ENCODE results near the gene PTPRE. TPM values are rescaled to one million over a fixed set of nuclear protein-coding genes. Genes with fewer than 3 reads are reported as not detected.

The PTPRE gene
- total and polyA plus RNA-seq, 8 donors, result 6.8 to 88.7 (median 9.3) TPM

GRCh38 chr10:128028508-128029289 lies 121.8 kb downstream of the PTPRE start:
- TF ChIP-seq CTCF (IDR thresholded peaks at IDR 0.05), result no peak
- Histone ChIP-seq H3K36me3 (peaks cover 0 to 20% of the 10 kb centered on the region in 2 donors), H3K27me3 (no peaks in the 10 kb centered on the region), H3K4me3 (no peak overlapping the region), H3K27ac (no peak overlapping the region), H3K9me3 (no peaks in the 10 kb centered on the region), H3K4me1 (peaks cover 0 to 2% of the 10 kb centered on the region in 2 donors)
- DNase-seq (peak in 1 of 4 donors; percentile 15), ATAC-seq (no peak)
- intact Hi-C loops (cut with DNase I), result no loop called here

GRCh38 chr10:128029290-128029651 lies 122.4 kb downstream of the PTPRE start:
- Histone ChIP-seq H3K27me3 (no peaks in the 10 kb centered on the region), H3K4me3 (no peak overlapping the region), H3K27ac (no peak overlapping the region), H3K9me3 (no peaks in the 10 kb centered on the region), H3K4me1 (peaks cover 0 to 2% of the 10 kb centered on the region in 2 donors), H3K36me3 (peaks cover 0 to 20% of the 10 kb centered on the region in 2 donors)
- DNase-seq (peak in 1 of 4 donors; percentile 10), ATAC-seq (no peak)
- TF ChIP-seq CTCF (IDR thresholded peaks at IDR 0.05), result no peak
- intact Hi-C loops (cut with DNase I), result no loop called here

GRCh38 chr10:128029731-128030369 lies 122.9 kb downstream of the PTPRE start:
- DNase-seq, result peak in 1 of 4 donors; percentile 18
- no peak for TF ChIP-seq CTCF (IDR thresholded peaks at IDR 0.05)

GRCh38 chr10:128030498-128031072 lies 123.7 kb downstream of the PTPRE start:
- Histone ChIP-seq H3K4me1 (peaks cover 0 to 3% of the 10 kb centered on the region in 2 donors), H3K36me3 (peaks cover 0 to 20% of the 10 kb centered on the region in 2 donors), H3K9me3 (no peaks in the 10 kb centered on the region), H3K4me3 (no peak overlapping the region), H3K27me3 (no peaks in the 10 kb centered on the region), H3K27ac (no peak overlapping the region)
- intact Hi-C loops (cut with DNase I), result no loop called here
- ATAC-seq, result no peak
- DNase-seq, result peak in 1 of 4 donors; percentile 19
- no peak for TF ChIP-seq CTCF (IDR thresholded peaks at IDR 0.05)

More at GRCh38 chr10:128029731-128030369, 122.9 kb downstream of the PTPRE start:
- Histone ChIP-seq H3K36me3 (peaks cover 0 to 20% of the 10 kb centered on the region in 2 donors), H3K4me1 (no peaks in the 10 kb centered on the region), H3K4me3 (no peak overlapping the region), H3K27me3 (no peaks in the 10 kb centered on the region), H3K27ac (no peak overlapping the region), H3K9me3 (no peaks in the 10 kb centered on the region)
- intact Hi-C loops (cut with DNase I), result no loop called here
- ATAC-seq, result no peak

- TF ChIP-seq CTCF (IDR thresholded peaks at IDR 0.05), result no peak
- intact Hi-C loops (cut with DNase I), result no loop called here
- Histone ChIP-seq H3K4me1 (peaks cover 0 to 6% of the 10 kb centered on the region in 2 donors), H3K27ac (no peak overlapping the region), H3K9me3 (no peaks in the 10 kb centered on the region), H3K36me3 (peaks cover 0 to 20% of the 10 kb centered on the region in 2 donors), H3K4me3 (no peak overlapping the region), H3K27me3 (no peaks in the 10 kb centered on the region)
- ATAC-seq (no peak), DNase-seq (peak in 1 of 4 donors; percentile 26)
These were observed 124.3 kb downstream of the PTPRE start for GRCh38 chr10:128031216-128031615.
